CD4-positive, alpha-beta T cell treated with Interleukin-6 for 4 hours (primary cell): Measurements from ENCODE around the gene BCL2L15.
A peak's percentile ranks its signal among the peaks of the same experiment; 100 is the strongest.
"Not testable (repeated sequence)": the region's sequence is repeated elsewhere in the genome, so short reads cannot be mapped to it uniquely, and the experiment has no call there.

Experiments
- DNase-seq: peaks from one replicate; pipeline ENCODE4 v3.0.0-alpha.2; 2020; ENCODE audit warnings: mixed read lengths

The BCL2L15 gene

GRCh38 chr1:113868387-113869083 lies 18.8 kb downstream of the BCL2L15 start:
- no peak for DNase-seq

DNA sequence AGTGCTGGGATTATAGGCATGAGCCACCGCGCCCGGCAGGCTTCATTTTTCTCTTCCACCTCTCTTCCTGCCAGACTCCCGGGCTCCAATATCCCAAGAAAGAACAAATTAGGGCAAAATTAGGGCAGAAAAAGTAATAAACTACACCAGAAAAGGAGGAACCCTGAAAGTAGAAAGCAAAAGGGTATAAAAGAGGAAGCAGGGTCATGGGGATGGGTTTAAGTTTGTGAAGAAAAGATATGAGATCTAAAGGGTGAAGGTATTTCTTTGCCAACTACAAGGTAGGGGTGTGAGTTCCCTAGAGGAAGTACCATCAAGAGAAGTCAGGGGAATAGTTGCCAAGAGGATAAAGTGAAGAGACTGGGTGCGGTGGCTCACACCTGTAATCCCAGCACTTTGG lies 25.7 kb downstream of the BCL2L15 start:
- no peak for DNase-seq

- no peak for DNase-seq
Measured at GRCh38 chr1:113860891-113861290, 26.5 kb downstream of the BCL2L15 start.

- DNase-seq = no peak
Measured at GRCh38 chr1:113859478-113860175, 27.8 kb downstream of the BCL2L15 start.

- no peak for DNase-seq
Measured at GRCh38 chr1:113858982-113859381, 28.4 kb downstream of the BCL2L15 start.

- DNase-seq = no peak
Measured at GRCh38 chr1:113858418-113858817, 29.0 kb downstream of the BCL2L15 start.

DNA sequence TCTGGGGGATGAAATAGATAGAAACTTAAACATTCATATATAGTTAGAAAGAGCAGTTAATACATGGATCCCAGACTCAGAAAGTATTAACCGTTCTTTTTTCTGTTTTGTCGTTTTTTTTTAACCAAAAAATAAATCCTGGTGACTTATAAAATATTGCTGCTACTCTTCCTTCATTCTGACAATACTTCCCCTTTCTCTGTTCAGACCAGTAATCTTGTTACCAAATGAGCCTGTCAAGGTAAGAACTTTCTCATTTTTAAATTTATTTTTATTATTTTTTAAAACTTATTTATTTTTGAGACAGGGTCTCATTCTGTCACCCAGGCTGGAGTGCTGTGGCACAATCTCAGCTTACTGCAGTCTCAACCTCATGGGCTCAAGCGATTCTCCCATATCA lies 29.6 kb downstream of the BCL2L15 start:
- no peak for DNase-seq

DNA sequence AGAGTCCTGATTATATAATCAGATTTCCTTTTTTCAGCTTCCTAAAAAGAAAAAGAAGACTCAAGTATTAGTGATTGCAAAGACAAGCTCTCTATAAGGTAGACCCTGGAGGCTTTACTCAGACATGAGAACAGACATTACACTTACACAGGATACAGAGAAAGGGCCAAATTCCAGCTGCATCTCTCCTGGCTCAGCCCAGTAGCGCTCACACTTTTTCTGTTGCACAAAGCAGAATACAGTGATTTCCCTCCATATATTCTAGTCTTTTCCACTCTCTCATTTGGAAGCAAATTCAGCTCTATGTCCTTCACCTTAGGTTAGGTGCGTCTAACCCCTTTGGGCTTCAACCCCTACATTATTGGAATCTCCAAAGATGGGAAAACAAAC lies 31.0 kb downstream of the BCL2L15 start:
- no peak for DNase-seq

- DNase-seq = no peak
Measured at GRCh38 chr1:113855630-113856400, 31.6 kb downstream of the BCL2L15 start.

DNA sequence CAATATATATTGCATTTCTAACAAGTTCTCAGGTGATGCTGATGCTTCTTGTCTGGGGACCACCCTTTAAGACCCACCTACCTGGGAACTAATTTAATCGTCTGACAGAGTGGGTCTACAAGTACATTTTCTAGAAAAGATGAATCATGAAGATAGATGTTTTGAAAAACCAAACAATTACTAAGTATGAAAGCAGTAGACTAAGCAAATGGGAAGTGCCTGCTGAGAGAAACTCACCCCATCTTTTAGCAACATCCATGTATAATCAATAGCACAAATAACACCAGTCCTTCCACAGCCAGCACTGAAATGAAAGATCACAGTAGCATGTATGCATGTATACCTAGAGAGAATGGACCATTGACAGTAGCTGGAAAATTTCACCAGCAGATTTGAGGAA lies 33.1 kb downstream of the BCL2L15 start:
- no peak for DNase-seq

- DNase-seq = not testable (repeated sequence)
Measured at GRCh38 chr1:113852694-113853093, 34.7 kb downstream of the BCL2L15 start.

DNA sequence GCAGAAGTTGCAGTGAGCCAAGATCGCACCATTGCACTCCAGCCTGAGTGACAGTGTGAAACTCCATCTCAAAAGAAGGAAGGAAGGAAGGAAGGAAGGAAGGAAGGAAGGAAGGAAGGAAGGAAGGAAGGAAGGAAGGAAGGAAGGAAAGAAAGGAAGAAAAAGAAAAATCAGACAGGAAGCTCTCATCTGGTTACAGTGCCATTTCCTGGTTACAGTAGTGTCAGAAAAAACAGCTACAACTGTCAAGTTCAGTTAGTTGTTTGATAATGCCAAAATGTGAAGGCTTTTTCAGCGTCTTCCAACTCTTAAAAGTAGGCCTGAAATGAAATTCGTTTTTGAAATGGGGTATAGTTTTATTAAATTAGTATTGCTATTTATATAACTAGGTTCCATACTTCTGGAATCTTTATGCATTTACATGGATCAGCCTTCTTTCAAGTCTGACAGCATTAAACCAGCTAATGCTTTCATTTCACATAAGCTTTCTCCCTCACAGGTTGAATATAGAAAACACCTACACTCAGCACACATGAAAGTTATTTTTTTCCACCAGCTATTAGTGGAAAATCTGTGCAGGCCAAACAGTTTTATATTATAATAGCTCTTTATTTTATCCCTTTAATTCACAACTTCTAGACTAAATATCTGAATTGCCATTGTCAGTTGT lies 37.1 kb downstream of the BCL2L15 start:
- no peak for DNase-seq

DNA sequence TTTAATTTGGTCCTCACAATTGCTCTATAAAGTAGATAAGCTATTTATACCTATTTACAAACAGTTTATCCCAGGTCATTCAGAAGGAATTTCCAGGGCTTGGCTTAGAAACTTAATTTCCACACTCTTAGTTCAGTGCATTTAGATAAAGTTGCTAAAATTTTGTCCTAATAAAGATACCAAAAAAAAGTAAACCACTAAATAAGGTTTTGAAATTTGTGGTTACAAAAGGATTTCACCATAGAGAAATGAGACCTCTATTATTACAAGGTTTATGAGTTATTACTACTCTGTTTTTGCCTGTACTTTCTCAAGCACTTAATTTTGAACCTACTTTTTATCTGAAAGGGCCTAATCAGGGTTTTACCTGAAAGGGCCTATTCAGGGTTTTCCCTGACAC lies 38.3 kb downstream of the BCL2L15 start:
- DNase-seq = no peak

DNA sequence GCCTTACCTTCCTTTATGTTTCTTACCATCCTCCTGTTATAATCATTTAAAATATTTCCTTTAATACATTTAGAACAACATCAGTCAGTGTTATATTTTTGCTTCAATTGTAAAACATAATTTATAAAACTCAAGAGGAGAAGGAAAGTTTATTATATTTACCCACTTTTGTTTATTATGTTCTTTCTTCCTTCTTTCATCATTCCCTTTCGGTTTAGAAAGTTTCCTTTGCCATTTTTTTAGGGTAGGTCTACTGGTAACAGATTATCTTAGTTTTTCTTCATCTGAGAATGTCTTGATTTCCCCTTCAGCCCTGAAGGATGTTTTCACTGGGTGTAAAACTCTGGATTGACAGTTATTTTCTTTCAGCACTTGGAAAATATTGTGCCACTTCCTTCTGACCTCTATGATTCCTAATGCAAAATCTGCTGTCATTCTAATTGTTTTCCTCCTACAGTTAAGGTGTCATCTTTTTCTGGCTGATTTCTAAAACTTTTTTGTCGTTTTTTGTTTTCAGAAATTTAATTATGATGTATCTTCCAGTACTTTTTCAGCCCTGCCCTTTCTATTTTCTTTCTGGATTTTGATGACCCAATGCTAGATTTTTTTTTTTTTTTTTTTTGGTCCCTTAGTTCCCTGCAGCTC lies 40.9 kb downstream of the BCL2L15 start:
- no peak for DNase-seq

DNA sequence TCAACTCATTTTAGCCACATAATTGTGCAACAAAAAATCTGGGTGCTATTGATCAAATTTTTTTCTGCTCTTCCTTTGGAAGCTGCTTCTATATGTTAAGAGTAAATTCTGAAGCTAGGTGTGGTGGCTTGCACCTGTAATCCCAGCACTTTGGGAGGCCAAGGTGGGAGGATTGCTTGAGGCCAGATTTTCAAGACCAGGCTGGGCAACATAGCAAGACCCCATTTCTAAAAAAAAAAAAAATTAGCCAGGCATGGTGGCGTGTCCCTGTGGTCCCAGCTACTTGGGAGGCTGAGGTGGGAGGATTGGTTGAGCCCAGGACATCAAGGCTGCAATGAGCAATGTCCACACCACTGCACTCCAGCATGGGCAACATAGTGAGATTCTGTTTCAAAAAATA lies 50.8 kb downstream of the BCL2L15 start:
- DNase-seq = no peak

- peak; percentile 43 for DNase-seq
Measured at GRCh38 chr1:113835686-113836290, 51.6 kb downstream of the BCL2L15 start.

DNA sequence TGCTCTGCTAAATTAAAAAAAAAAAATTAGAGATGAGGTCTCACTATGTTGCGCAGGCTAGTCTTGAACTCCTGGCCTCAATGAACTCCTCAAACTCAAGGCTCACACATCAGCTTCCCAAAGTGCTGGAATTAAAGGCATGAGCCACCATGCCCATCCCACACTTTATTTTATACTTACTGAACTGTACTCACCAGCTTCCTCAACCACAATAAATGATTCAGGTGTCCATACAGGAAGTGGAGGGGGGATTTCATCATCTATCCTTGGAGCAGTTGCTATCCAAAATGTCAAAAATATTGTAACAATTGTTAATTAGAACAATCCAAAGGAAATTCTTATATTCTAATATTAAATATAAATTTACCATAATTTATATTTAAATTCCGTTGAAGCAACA lies 52.7 kb downstream of the BCL2L15 start:
- no peak for DNase-seq
